Measurements from ENCODE around the gene PRDM15.
"Not testable (repeated sequence)": the region's sequence is repeated elsewhere in the genome, so short reads cannot be mapped to it uniquely, and the experiment has no call there.

Gene PRDM15

DNA sequence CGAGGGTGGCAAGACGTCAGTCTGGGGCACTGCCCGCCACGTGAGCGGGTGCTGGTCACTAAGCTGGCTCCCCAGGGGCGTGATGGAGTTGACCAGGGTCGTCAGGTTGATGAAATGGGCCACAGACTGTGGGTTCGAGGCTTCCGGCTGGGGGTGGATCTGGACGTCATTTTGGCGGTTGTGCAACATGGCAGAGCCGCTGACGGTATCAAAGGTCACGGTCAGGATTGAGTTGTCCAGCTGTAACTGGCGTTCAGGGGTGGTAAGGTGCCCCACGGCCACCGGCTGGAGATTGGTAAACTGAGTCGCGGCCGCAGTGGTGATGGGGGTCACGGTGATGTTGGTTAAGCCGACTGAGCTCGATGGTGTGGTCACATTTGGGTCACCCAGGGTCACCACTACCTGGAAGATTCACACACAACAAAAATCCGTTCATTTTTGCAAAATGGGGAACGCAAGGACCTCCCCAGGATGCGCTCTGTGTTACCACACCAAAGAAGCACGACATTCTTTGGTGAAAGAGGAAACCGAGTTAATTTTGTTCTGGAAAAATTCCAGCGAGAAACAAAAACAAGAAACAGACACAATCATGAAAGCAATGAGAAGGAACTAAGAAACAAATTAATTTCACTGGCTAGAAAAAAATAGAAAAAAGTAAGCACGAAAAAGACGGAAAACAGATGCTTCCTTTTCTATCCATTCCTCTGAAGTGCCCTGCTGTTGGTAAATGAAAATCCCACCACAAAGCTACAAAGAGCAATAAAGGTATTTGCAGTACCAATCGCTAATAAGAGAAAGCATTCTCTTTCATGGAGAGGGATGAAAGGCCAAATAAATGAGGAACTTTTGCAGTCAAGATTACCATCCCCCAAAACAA is 77.6 kb downstream of the PRDM15 start:
- DNase-seq, result no peak

DNA sequence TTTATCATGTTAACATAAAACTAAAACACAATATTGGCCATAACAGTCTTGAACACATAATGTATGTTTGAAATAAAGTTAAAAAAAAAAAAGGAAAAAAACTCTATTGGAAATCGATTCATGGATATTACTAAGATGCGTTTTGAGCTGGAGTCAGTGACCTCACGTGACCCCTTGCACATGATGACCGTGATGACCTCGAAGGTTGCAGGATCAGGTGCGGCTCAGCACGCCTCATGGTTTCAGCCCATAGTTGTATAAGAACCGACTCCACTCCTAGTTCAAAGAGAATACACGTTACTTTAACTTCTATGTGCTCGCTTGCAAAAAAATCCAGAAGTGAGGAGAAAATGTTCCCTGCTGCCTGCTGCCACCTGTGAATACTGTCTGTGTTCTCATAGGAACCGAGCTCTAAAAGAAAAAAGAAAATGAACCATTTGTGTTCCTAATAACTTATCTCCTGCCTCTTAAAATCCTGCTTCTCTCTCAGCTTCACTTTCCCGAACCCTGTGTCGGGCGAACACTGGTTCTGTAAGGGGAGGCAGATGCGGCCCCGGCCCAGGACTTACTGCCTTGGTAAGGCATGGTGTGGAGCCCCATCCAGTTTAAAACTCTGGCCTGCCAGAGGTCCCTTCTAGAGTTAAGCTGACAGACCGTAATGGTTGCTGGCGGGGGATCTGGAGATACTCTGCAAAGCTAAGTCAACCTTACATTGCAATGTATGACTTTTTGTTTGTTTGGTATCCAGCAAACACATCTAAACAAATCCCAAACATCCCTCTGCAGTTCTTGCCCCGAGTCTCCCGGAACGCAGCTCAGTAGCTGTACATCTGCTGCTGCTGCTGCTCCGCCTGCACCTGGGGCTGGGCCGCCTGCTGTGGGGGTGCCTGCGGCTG is 78.5 kb downstream of the PRDM15 start:
- DNase-seq, result no peak

DNA sequence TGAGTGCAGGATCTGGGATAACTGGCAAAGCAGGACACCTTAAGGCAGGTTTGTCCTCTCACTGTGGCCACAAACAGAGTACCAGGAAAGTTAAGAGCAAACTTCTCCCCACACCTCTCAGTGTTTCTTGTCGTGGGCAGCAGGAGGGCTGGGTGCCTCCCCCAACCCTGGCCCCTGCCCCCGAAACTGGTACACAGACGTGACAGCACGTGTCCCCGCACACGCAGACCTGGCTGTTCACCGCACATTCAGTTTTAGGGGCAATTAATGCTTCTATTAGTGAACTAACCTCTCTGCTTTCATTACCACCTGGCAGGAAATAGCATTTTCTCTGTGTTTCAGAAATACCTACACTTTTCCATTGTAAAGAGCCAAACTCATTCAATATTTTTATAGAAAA is 79.4 kb downstream of the PRDM15 start:
- no peak for DNase-seq

DNA sequence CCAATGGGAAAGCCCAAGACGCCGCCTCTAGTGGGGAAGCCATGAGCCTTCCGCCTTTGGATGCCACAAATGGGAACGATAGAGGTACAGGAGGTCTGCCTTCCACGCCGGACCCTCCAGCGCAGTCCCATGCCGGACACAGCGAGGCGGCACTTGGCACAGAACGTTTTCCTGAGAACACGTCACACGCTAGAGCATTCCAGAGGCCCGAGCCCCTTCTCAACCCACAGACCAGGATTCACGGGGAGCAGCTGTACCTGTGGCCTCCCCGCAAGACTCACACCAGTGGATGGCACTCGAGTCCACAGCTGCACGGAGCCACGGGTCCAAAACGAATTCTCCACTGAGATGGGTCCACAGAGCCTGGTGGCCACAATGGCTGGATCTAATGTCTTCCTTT is 80.8 kb downstream of the PRDM15 start:
- no peak for DNase-seq

DNA sequence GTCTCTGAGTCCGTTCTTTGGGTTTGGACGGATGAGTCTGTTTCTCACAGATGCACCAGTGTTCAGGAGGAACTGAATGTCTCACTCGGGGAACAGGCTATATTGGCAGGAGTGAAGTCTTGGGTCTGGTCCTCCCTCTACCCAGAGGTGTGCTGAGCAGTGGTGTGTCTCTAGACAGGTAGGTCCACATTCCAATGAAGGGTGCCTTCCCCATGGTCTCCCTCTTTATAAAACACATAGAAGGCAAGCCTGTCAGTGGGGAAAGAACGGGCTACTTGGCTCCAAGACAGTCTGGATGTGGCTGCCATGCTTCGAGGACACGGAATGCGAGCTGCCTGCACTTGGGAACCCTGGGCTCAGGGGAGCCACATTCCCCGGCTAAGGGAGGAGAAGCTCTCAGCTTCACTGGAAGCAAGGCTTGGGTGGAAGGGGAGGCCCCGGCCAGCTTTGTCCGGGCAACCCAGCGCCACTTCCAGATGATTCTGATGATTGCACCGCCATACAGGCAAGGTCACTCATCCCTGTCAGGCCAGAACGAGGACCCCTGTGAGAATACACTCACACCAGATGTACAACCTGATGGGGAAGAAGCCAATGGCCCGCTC is 82.6 kb downstream of the PRDM15 start:
- DNase-seq, result no peak

DNA sequence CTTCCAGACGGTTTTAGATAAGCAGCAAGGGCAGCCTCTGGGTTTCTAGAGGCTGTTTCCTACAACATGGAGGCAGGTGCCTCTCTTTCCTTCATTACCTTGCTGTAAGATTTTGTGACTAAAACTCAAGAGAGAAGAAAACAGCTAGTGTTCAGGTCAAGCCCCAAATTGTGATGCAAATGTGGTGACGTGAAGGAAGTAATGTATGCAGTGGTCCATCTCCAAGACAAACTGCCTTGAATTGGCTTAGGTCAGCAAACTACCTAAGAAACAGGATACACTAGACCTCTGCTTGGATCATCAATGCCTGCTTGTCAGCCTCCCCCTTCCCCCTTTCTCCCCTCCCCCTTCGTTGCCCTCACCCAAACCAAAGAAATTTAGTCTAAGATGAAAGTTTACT is 83.4 kb downstream of the PRDM15 start:
- DNase-seq, result no peak

DNA sequence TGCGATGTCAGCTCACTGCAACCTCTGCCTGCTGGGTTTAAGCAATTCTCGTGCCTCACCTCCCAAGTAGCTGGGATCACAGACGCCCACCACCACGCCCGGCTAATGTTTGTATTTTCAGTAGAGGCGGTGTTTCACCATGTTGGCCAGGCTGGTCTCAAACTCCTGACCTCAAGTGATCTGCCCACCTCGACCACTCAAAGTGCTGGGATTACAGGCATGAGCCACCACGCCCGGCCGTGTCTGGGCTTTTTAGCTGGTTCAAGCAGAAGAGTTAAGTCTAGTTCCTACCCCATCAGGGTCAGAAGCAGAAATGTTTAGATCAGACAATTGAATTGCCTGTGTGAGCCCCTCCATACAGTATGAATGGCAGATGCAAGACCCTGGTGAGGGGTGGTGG is 84.5 kb downstream of the PRDM15 start:
- DNase-seq, result no peak

DNA sequence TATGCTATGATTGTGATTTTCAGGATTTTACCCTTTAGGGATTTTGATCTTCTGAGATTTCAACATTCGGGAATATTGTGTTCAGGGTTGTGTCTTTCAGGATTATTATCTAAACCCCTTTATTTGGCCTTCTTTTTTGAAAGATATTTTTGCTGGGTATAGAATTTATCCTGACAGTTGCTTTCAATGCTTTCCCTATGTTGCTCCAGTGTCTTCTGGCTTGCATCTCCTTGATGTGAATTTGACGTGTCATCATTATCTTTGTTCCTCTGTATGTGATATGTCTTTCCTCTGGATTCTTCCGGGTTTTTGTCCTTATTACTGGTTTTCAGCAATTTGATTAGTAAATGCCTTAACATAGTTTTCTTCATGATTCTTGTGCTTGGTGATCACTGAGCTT is 86.4 kb downstream of the PRDM15 start:
- no peak for DNase-seq

DNA sequence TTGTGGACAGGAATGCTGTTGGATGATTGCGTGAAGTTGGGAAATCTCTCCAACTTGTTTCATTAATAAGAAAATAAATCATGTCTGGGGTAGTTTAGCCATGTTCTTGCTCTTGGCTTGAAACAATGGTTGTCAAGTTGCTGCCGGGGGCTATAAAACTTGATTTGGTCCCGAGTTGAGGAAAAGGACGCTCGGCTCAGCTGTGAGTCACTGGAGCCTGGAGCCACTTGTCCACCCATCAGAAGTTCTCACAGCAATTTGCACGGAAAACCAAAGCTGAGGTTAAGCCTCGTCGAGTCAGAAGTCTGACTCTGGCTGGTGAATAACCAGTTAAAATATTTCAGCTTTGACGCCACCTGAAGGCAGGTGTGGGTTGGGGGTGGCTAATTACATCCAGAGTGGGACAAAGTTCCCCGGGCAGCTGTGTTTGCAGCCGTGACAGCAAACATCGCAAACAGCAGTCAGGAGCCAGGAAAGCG is 92.6 kb downstream of the PRDM15 start:
- no peak for DNase-seq

DNA sequence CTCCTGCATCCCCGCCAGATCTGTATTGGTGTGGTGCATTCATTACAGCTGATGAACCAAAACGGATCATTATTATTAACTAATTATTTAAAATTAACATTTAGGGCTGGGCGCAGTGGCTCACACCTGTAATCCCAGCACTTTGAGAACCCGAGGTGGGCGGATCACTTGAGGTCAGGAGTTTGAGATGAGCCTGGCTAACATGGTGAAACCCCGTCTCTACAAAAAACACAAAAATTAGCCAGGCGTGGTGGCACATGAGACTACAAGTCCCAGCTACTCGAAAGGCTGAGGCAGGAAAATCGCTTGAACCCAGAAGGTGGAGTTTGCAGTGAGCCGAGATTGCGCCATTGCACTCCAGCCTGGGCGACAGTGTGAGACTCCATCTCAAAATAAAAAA is 93.9 kb downstream of the PRDM15 start:
- not testable (repeated sequence) for DNase-seq

DNA sequence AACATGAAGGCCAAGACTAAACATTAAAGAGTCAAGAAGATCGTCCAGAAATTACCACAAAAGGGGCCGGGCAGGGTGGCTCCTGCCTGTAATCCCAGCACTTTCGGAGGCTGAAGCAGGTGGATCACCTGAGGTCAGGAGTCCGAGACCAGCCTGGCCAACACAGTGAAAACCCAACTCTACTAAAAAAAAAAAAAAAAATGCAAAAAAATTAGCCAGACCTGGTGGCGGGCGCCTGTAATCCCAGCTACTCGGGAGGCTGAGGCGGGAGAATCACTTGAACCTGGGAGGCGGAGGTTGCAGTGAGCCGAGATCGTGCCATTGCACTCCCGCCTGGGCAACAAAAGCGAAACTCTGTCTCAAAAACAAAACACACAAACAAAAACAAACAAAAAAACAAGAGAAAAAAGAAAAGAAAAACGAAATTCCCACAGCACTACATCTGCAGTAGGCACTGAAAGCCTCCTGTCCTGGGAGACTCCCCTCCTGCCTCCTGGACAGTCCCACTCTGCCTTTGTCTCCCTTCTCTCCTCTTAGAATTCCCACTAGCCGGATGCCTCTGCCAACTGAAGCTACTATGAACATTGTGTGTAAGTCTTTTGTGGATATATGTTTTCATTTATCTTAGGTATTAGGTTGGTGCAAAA is 94.6 kb downstream of the PRDM15 start:
- DNase-seq, result no peak

DNA sequence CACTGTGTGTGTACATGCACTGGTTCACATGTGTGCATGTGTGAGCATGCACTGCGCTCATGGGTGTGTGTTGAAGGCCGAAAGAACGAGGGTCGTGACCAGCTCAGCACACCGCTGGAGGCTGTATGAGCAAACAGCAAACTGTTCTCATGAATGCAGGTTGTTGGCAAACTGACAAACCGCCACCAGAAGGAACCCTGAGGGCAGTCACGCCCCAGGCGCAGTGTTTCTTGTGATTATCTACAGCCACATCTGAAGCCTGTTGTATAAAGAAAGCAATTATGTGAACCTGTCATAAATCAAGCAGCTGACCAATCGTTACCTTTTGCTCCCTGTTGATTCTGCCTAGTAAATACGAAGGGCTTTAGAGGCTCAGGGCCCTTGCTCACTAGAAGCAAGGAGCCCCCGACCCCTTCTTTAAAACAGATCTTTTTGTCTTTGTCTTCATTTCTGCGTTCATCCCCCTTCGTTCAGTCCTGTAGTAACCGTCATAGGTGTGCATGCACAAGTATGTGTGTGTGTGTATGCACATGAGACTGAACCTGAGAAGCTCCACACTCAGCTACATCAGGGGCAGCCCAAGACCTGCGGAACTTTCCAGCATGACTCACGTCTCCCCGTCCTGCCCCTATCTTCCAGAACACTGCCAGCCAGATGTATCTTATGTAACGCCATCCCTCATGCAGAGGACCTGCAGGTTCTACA is 95.5 kb downstream of the PRDM15 start:
- no peak for DNase-seq

DNA sequence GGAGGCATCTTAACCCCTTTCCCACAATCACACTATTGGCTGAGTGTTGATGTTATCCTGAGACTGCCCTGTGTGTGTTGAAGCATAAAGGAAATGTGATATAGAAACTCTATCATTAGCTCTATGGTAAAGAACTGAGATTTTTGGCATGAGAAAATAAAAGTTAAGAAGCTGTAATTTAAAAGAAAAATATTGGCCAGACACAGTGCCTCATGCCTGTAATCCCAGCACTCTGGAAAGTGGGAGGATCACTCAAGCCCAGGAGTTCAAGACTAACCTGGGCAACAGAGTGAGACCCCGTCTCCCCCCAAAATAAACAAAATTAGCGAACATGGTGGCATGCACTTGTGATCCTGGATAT is 98.1 kb downstream of the PRDM15 start:
- no peak for DNase-seq

DNA sequence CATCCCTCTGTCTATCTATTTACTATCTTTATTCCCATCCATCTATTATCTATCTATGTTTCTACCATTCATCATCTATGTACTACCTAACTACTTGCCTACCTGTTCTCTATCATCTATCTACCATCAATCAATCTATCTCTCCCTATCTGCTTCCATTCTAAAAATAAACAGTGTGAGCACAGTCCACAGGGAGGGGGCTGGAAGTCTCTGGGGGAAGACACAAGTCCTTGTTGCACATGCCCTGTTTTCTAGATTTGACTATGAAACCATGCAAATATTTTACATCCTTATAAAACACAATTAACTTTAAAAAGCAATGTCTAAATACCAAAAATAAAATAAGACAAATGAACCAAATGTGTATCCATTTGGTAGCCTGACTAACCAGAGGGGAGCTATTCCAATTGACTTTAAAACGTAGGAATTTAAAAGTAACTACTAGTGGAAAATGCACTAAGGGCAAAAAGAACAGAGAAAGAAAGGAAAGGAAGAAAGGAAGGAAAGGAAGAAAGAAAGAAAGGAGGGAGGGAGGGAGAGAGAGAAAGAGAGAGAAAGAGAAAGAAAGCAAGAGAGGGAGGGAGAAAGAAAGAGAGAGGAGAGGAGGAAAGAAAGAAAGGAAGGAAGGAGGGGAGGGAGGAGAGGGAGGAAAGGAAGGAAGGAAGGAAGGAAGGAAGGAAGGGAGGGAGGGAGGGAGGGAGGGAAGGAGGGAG is 98.7 kb downstream of the PRDM15 start:
- no peak for DNase-seq

DNA sequence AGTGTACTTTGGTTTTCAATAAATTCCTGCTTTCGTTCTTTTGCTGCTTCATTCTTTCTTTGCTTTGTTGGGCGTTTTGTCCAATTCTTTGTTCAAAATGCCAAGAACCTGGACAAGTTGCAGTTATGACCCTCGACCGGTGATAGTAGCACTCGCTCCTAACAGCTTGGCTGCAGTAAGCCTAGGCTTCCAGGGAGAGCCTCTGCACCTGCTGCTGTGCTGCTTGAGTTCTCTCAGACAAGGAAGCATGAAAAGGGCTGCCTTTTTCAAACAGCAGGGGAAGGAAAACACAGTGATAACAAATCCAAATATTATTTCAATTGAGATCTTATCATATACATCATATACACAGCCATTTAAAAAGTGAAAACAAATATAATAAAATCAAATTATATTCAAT is 99.5 kb downstream of the PRDM15 start:
- DNase-seq, result no peak

DNA sequence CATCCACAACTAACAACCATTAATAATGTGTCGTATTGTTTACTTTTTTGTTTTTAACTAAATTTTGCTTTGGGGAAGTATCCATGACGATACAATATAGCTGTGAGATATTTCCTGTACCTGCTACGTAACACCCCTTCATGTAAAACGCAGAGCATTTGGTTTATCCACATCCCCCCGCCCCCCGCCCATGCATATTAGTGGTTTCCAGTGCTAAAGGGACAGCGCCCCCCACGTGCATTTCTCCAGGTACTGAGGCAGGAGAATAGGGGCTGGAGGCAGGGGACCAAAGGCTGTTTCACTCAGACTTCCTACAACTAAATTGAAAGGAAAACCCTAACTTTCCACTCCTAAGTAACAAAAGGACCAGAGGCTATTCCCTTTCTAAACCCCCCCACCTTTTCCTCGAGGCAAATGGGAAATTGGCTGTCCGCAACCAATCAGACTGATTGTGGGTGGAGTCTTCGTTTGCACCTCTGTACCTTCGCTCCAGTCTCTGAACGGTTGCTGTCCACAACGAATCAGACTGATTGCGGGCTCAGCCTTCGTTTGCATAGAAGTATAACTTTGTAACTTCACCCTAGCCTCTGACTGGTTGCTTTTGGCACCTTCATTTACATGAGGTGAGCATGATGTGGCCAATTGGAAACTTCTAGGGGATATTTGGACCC is 100.1 kb downstream of the PRDM15 start:
- no peak for DNase-seq

DNA sequence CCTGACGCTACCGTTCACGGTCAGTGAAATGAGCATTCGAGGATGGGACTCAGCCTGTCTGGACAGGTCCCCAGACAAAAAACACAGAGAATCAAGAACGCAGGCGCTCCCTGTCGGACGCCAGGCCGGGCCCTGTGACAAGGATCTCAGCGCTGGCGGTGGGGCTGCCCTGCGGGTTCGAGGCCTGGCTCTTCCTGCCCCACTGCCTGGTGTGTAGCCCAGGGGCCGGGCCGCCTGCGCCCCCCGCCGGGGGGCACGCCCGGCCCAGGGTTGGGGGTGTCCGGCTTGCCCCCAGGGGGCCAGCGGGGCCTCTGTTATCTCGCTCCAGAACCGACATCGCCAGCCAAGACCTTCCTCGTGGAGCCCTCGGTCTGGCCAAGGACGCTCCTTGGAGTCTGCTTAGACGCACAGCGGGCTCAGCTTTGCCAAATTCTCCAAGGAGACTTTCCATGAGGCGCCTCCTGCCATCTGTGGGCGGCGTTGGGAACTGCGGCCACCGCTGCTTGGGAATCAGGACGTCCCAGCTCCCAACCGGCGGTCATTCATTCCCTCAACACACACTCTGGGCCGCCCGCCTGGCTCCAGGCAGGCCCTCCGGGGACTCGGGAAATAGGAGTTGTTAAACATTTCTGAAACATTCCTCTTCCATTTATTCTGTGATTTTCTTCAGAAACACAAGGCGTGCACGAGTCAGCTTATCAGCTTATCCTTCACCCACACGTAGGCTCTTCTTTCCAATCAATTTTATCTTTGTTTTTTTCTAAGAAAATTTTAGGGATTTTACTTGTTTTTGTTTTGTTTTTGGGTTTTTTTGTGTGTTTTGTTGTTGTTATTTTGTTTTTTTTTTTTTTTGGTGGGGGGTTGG is 101.0 kb downstream of the PRDM15 start:
- no peak for DNase-seq

DNA sequence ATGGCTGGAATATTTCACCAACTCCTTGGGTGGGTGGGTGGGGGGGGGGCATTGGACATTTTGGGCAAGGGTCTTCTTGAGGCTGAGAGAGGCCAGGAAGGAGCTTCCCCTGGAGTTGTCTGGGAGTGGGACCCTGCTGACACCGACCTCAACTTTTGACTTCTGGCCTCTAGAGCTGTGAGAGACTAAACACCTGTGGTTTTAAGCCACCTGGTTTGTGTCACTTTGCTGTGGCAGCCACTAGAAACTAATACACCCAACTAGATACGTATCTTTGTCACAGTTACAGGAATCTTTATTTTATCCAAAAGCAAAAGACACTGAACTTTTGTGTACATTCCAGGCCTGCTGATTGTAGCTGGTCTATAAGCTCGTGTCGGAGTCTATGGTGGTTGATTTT is 102.4 kb downstream of the PRDM15 start:
- DNase-seq, result no peak

DNA sequence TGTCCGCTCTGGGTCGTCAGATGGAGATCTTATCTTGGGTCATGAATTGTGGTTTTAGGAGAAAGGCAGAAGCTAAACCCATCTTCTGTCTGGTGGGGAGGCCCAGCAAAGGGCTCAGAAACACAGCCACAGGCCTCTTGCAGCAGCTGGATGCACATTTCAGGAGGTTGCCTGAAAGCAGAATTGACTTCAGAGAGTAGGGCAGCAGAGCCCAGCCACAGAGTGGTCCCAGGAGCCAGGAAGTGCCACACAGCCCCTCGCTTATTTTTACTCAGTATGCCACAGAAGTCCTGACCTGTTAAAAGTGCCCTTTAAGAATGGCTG is 104.0 kb downstream of the PRDM15 start:
- DNase-seq, result no peak

DNA sequence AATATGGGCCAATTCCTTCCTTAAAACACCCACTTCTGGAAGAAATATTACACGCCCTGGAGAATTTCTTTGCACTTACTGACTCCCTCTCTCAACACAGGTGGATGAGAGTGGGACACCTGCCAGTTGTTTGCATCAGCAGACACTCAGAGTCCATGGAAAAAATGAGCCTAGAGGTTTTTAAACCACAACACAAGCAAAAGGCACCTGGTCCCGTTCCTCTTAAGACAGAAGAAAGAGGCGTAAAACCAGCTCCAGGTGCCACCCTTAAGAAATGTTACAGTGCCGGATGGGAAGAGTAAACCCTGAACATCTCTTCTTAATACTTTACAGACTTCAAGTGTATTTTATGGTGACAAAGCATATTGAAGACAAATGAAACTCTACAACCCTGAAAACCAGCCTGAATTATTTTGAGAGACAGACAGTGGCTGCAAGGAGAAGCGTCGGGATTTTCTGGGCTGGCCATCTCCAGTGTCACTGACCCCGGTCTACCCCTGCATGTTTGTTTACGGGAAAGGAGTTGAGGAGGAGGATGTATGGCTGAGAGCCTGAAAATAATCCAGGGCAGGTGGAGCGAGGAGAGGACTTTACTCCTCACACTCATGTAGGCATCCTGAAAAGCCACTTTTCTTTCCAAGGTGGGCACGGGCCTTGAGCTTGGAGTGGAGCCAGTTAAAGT is 104.5 kb downstream of the PRDM15 start:
- DNase-seq, result no peak
